ENCODE data around the gene ZNF341.

- no peak for TF ChIP-seq REST (IDR thresholded peaks at IDR 0.05; ENCODE audit: insufficient read depth in 1 of 2, low read depth in 2 of 2, low read length in 1 of 2)
- no peak for TF ChIP-seq CTCF (IDR thresholded peaks at IDR 0.05)
- no peak for TF ChIP-seq SIN3A (IDR thresholded peaks at IDR 0.05; ENCODE audit: borderline replicate concordance, insufficient read depth, low read depth, low read length)
Observed at GRCh38 chr20:33765099-33765498, 33.3 kb downstream of the ZNF341 start.
